OCI-LY1 (cell line): ENCODE data around the gene B4GALT5.

Experiments used
- EZH2 ChIP-seq: fragments of 200-600 bp; sonication (generic), shearing (Covaris generic); IDR thresholded peaks from 2 replicates; pipeline ENCODE4 v1.8.0; 2017; ENCODE audit warnings: borderline replicate concordance, mixed run types, mild to moderate bottlenecking, antibody characterized with exemption, low read length, moderate library complexity, mixed read lengths
- TF ChIP-seq, protein P1 (sequence below): fragments of 200-600 bp; sonication (generic), shearing (Covaris generic); IDR thresholded peaks from 2 replicates; pipeline ENCODE4 v1.5.1; 2017; ENCODE audit warnings: mild to moderate bottlenecking, antibody characterized with exemption, low read length, moderate library complexity, mixed read lengths

DNA sequence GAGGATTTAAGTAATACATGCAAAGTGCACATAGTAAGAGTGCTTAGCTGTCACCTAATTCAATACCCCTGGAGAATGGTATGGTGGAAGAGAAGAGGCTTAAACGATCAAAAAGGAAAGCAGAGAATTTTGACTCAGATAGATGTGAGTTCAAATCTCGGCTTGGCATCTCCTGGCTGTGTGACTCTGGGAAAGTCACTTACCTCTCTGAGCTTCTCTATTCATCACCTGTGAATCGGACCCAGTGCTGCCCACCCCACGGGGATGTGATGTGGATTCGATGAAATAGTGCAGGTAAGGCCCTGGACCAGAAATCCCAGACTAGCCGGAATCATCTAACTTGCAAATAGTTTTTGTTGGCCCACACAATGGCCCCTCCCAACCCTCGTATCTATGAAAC is 1.8 kb upstream of the B4GALT5 start:
- no peak for TF ChIP-seq EZH2
- TF ChIP-seq, protein P1, sequence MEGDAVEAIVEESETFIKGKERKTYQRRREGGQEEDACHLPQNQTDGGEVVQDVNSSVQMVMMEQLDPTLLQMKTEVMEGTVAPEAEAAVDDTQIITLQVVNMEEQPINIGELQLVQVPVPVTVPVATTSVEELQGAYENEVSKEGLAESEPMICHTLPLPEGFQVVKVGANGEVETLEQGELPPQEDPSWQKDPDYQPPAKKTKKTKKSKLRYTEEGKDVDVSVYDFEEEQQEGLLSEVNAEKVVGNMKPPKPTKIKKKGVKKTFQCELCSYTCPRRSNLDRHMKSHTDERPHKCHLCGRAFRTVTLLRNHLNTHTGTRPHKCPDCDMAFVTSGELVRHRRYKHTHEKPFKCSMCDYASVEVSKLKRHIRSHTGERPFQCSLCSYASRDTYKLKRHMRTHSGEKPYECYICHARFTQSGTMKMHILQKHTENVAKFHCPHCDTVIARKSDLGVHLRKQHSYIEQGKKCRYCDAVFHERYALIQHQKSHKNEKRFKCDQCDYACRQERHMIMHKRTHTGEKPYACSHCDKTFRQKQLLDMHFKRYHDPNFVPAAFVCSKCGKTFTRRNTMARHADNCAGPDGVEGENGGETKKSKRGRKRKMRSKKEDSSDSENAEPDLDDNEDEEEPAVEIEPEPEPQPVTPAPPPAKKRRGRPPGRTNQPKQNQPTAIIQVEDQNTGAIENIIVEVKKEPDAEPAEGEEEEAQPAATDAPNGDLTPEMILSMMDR: no peak
